A673 (cell line): ENCODE measurements around the gene NAALADL2.

Source experiments
- EZH2 ChIP-seq: fragments of 200-600 bp; sonication (generic); IDR thresholded peaks from 2 replicates; pipeline ENCODE4 v1.6.1; 2017; ENCODE audit warnings: borderline replicate concordance, low read depth, mild to moderate bottlenecking, mixed read lengths, antibody characterized with exemption, low read length; ENCODE audit not compliant: poor library complexity, severe bottlenecking
- TF ChIP-seq, protein P1 (sequence below): fragments of 300-800, 200-600 bp; sonication (generic); conservative IDR thresholded peaks from 2 replicates; pipeline ENCODE4 v1.5.1; 2017; ENCODE audit warnings: low read depth, mild to moderate bottlenecking, antibody characterized with exemption, low read length, moderate library complexity, mixed read lengths

DNA sequence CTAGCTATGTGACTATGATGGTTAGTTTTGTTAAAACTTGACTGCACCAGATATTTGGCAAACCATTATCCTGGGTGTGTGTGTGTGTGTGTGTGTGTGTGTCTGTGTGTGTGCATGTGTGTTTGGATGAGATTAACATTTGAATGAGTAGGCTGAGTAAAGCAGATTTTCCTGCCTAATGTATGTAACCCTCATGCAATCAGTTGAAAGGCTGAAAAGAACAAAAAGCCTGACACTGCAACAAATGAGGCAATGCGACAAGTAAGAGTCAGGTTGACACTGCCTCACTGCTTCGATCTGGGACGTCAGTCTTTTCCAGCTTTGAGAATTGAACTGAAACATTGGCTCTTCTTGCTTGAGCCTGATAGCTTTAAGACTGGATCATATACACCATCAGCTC is 643.0 kb downstream of the NAALADL2 start:
- TF ChIP-seq, protein P1, sequence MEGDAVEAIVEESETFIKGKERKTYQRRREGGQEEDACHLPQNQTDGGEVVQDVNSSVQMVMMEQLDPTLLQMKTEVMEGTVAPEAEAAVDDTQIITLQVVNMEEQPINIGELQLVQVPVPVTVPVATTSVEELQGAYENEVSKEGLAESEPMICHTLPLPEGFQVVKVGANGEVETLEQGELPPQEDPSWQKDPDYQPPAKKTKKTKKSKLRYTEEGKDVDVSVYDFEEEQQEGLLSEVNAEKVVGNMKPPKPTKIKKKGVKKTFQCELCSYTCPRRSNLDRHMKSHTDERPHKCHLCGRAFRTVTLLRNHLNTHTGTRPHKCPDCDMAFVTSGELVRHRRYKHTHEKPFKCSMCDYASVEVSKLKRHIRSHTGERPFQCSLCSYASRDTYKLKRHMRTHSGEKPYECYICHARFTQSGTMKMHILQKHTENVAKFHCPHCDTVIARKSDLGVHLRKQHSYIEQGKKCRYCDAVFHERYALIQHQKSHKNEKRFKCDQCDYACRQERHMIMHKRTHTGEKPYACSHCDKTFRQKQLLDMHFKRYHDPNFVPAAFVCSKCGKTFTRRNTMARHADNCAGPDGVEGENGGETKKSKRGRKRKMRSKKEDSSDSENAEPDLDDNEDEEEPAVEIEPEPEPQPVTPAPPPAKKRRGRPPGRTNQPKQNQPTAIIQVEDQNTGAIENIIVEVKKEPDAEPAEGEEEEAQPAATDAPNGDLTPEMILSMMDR = no peak
- TF ChIP-seq EZH2 = no peak
